Hematopoietic multipotent progenitor cell treated with erythropoietin and hydrocortisone succinate and interleukin-3 and kit ligand, for 8 days (in vitro differentiated cells): ENCODE results near the gene RPL22L1.
A peak's percentile ranks its signal among the peaks of the same experiment; 100 is the strongest.
"Not testable (repeated sequence)": the region's sequence is repeated elsewhere in the genome, so short reads cannot be mapped to it uniquely, and the experiment has no call there.

ENCODE experiments used
- DNase-seq: peaks from one replicate; pipeline ENCODE4 v3.0.0-alpha.2; 2015

The RPL22L1 gene

DNA sequence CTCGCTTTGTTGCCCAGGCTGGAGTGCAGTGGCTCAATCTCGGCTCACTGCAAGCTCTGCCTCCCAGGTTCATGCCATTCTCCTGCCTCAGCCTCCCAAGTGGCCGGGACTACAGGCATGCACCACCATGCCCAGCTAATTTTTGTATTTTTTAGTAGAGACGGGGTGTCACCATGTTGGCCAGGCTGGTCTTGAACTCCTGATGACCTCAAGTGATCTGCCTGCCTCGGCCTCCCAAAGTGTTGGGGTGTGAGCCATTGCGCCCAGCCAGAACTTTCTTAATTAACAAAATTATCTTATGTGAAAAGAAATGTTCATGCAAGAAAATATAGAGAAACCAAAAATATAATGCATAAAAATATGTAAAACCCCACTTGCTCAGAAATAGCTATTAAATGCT is 7.3 kb upstream of the RPL22L1 start:
- DNase-seq: not testable (repeated sequence)

- DNase-seq: no peak
Measured at GRCh38 chr3:170876537-170876936, 6.5 kb upstream of the RPL22L1 start.

DNA sequence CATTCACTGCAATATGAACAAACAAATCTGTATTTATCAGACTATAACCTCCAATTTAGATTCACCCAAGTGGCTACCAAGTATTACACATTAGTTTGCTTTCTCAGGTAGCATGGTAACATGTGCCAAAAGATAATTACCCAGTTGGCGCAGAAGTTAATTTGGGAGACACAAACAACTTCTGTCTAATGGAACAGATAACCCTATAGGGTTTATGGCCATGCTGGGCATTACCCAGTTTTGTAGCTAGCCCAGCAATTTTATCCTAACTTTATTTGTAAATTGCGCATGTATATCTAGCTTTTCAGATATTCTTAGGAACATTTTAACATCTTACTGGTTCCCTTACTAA is 780 bp downstream of the RPL22L1 start:
- peak; percentile 64 for DNase-seq

GRCh38 chr3:170868577-170869238 is 1.3 kb downstream of the RPL22L1 start:
- no peak for DNase-seq

- DNase-seq: peak; percentile 27
Measured at GRCh38 chr3:170867143-170867937, 2.7 kb downstream of the RPL22L1 start.

- DNase-seq: peak; percentile 8
Measured at GRCh38 chr3:170866499-170866898, 3.5 kb downstream of the RPL22L1 start.

DNA sequence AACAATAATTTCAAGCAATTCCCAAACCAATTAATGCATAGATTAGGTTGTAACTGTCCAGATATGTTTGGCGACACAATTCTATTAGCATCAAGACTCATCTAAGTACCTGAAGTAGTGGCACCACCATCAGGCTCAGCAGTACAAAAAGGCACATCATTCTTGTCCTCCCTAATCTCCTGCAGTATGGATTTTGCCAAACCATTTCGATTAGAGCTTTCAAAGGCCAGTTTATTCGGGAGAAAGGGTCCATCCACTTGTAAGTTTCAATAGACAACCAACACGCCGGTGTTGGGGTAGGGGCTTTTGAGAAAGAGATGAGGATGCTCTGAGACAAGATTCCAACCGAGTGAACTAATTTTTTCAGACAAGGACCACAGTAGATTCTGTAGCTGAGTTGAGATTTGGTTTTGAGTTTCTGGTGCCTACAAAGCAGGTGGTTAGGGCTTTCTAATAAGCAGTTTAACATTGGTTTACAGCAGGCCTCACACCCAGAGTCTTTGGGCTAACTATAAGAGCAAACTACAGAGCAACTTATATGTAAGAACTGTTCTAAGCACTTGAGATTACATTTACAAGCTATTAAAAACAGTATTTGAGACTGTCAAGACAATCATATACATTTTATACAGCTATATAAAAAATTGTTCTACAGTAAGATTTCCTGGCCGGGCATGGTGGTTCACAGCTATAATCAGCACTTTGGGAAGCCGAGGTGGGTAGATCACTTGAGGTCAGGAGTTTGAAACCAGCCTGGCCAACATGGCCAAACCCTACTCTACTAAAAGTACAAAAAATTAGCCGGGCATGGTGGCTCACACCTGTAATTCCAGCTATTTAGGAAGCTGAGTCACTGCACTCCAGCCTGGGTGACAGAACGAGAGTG is 4.5 kb downstream of the RPL22L1 start:
- peak; percentile 55 for DNase-seq

DNA sequence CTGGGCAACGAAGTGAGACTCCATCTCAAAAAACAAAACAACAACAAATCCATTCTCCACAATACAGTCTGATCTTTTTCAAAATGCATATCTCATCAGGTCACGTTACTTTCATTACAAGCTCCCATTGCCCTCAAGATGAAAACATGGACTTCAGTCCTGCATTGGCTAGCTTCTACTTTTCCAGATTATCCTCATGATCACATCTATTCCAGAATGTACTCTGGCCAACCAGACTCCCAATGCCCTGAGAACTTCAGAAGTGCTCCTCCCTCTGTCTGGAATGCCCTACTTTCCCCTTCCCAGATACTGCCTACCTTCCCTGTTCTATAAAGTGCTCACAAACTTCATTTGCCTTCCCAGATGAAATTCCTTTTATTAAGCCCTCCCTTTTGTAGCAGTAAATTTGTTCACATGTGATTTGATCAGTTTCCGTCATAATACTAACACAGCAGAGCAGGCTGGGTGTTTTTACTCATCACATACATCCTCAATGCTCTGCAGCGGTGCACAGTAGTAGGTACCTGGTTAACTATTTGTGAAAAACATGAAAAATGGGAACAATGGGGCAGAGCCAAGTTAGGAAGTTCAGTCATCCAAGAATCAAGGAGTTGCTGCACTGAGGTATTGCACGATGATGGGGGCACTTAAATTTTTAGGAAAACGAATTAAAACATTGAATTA is 5.3 kb downstream of the RPL22L1 start:
- DNase-seq: peak; percentile 38

DNA sequence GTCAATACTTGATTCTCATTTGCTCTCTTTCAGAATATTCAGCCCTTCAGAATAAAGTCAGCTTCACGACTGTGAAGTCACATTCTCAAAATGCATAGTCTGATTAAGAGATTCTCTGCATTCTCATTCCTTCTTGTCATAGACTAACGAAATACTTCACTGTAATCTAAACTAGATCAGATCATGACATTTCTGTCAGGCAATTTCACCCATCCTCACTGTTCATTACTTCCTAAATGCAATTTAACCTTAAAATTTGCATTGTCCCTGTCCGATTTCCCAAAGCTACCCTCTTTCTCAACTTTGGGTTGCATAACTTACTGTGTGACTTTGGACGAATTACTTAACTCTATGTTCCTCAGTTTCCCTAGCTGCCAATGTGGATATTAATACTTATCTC is 6.2 kb downstream of the RPL22L1 start:
- DNase-seq: peak; percentile 6

DNA sequence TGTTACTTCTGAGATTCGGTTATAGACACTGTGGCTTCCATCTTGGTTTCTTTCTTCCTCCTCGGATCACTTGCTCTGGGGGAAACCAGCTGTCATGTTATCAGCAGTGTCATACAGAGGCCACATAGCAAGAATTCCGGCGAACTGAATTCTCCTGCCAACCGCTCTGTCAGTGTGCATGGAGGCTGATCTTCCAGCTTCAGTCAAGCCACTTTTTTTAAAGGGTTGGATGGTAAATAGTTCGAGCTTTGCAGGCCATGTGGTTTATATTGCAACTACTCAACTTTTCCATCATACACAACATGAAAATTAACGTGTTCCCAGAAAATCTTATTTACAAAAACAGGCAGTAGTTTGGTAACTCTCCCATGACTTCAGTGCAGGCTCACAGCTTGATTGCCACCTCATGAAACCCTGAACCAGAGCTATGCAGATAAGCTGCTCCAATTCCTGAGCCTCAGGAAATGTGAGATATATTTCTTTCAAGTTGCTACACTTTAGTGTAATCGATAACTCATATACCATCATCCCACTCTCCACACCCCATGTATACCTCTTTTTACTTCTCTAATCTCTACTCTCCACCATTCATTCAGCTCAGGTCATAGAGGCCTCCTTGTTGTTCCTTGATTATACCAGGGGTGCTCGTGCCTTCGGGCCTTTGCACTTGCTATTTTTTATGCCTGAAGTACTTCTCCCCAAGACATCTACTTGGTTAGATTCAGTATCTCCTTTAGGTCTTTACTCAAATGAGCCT is 7.2 kb downstream of the RPL22L1 start:
- no peak for DNase-seq

DNA sequence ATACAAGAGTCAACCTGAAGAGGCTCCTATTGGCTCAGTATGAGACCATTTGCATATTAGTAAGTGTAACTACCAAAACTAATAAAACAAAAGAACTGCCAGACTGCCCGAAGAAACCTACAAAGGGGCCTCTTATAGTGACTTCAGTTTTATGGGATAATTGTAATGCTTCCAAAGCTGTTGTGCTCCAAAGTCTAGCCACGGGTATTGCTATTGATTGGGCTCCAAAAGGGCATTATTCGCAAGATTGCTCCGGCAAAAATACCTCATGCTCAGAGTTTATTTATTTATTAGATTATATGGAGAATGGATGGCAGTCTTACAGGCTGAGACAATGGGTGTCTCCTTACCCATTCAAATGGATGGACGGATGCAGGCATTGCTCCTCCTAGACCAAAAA is 11.4 kb downstream of the RPL22L1 start:
- DNase-seq: no peak

- no peak for DNase-seq
Measured at GRCh38 chr3:170852324-170852723, 17.7 kb downstream of the RPL22L1 start.

GRCh38 chr3:170848292-170848917 is 21.6 kb downstream of the RPL22L1 start:
- DNase-seq: peak; percentile 48

GRCh38 chr3:170844377-170844776 is 25.6 kb downstream of the RPL22L1 start:
- no peak for DNase-seq

- no peak for DNase-seq
Measured at GRCh38 chr3:170840291-170840859, 29.6 kb downstream of the RPL22L1 start.

GRCh38 chr3:170839518-170840100 is 30.4 kb downstream of the RPL22L1 start:
- DNase-seq: no peak

GRCh38 chr3:170836491-170836890 is 33.5 kb downstream of the RPL22L1 start:
- DNase-seq: no peak

DNA sequence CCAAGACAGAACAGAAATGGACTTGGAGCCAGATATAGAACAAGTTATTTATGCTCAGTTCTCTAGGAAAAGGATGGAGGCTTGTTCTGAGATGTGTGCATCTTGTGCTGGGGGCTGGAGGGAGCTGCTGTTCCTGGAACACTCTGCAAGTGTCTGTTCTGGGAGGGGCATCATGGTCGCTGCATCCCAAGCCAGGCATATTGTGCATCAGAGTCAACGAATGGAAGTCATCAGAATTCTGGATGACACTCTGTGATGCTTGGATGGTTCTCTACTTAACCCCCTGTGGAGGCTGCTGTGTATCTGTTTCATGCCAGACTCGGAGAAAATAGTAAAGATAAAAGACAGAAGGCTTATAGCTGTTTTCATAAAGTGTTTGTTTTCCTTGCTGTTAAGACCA is 34.7 kb downstream of the RPL22L1 start:
- no peak for DNase-seq

- no peak for DNase-seq
Measured at GRCh38 chr3:170830580-170830979, 39.4 kb downstream of the RPL22L1 start.

DNA sequence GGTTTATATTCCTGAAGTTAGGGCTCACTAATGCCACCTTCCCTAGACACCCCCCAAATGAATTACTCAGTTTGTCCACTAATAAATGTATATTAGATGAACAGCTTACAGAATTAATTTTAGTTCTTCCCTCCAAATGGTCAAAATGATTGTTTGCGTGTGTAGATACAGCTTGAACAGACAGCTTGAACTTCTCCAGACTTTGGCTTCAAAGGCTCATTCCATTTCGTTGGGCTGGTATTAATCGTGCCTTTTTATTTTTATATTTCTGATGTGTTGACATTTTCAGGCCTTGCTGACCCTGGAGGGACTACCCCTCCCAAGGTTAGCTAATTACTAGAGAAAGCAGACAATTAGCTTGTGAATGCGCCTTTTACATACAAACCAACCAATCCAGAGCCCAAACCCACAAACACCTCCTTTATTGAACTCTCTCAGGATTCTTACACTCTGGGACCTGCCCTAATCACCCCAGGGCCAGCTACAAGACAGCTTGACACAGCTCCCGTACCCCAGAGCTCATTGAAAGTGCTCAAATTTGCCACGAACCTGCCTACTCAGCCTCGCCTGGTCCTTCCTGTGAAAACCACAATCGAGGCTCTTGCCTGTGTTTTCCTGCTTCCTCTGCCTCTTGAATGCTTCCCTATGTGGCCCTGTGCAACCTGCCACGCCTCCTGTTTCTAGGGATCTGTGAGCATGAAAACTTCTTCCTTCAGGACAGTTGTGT is 40.3 kb downstream of the RPL22L1 start:
- no peak for DNase-seq
